Fibroblast of the aortic adventitia (primary cell): ENCODE results near the gene TMC3. TPM values are rescaled to one million over a fixed set of nuclear protein-coding genes. Genes with fewer than 3 reads are reported as not detected.
"Not testable (repeated sequence)": the region's sequence is repeated elsewhere in the genome, so short reads cannot be mapped to it uniquely, and the experiment has no call there.

Experiments used
- DNase-seq: peaks from one replicate; pipeline ENCODE4 v3.0.0-alpha.2; 2010; ENCODE audit warnings: low read depth
- H3K4me3 ChIP-seq: 2 replicates; pipeline ENCODE4 v1.5.1; 2011; ENCODE audit warnings: low read depth, mild to moderate bottlenecking, control low read depth, low read length, moderate library complexity
- CTCF ChIP-seq: IDR thresholded peaks from 2 replicates; pipeline ENCODE4 v1.5.1; 2011; ENCODE audit warnings: mild to moderate bottlenecking, low read length, control low read depth, inconsistent platforms; ENCODE audit not compliant: insufficient read depth
- total RNA-seq: library from RNA; depleted of rRNA; stranded (reverse); fragments of >200 nt; gene quantifications from 2 replicates; pipeline ENCODE4 v1.2.3, GENCODE V29; 2012; ENCODE audit warnings: low replicate concordance

The TMC3 gene
- total RNA-seq, 1 donor: under 0.01 TPM

- TF ChIP-seq CTCF: no peak
These were observed 24.7 kb downstream of the TMC3 start for GRCh38 chr15:81349271-81349670.

GRCh38 chr15:81348691-81349090 is 25.3 kb downstream of the TMC3 start:
- H3K4me3 ChIP-seq, DNase-seq: not testable (repeated sequence)

More at GRCh38 chr15:81349271-81349670, 24.7 kb downstream of the TMC3 start:
- no peak for DNase-seq
- no peak overlapping the region for H3K4me3 ChIP-seq

GRCh38 chr15:81347910-81348309 is 26.1 kb downstream of the TMC3 start:
- DNase-seq: no peak
- H3K4me3 ChIP-seq: no peak overlapping the region
- no peak for TF ChIP-seq CTCF

DNA sequence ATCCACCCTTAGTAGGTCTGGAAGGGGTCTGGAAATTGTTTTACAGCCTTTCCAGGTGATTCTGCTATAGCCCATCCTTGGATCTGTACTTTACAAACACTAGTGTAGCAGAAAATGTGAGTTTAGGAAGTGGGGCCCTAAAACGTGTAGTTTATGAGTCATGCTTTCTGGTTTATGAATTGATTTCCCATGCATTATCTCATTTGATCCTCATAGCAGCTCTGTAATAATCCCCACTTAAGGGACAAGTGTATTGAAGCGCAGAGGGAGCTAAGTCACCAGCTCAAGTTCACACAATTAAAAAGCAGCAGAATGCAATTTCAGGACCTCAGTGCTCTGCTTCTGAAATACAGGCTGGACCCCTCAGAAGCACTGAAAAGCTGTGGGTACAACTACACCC is 27.4 kb downstream of the TMC3 start:
- no peak for DNase-seq
- TF ChIP-seq CTCF: no peak
- no peak overlapping the region for H3K4me3 ChIP-seq

- TF ChIP-seq CTCF: no peak
- no peak for DNase-seq
- no peak overlapping the region for H3K4me3 ChIP-seq
These were observed 30.6 kb downstream of the TMC3 start for GRCh38 chr15:81343371-81343770.

DNA sequence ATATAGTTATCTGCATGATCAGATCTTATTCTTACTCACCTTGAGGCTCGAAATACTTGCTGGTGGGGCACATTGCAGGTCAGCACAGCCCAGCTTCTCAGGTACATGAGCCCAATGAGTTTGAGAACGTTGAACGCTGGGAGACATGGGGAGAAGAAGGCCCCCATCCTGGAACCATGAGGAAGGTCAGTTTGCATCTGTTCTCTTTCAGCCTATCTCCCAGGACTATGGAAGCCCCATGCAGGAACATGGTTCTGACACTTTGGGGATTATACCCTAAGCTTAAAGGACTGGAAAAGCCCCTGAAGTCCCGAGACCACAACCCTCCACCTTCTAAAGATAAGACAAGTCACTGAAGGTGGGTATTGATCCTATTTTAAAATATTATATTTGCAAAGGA is 32.7 kb downstream of the TMC3 start:
- DNase-seq: no peak

GRCh38 chr15:81339851-81340250 is 34.2 kb downstream of the TMC3 start:
- TF ChIP-seq CTCF: no peak
- no peak for DNase-seq
- H3K4me3 ChIP-seq: no peak overlapping the region

More for the DNA sequence above, 32.7 kb downstream of the TMC3 start:
- no peak overlapping the region for H3K4me3 ChIP-seq
- no peak for TF ChIP-seq CTCF
